K562 (cell line): ENCODE results near the gene BLTP3B. TPM values are rescaled to one million over a fixed set of nuclear protein-coding genes. Genes with fewer than 3 reads are reported as not detected.
A peak's percentile ranks its signal among the peaks of the same experiment; 100 is the strongest.

Experiments used
- BRCA1 ChIP-seq, 2 experiments: fragments of 450-650 bp in 1 of 2; sonication (generic) in 1 of 2; formaldehyde crosslinking in 1 of 2; IDR thresholded peaks; 2 replicates each; pipeline versions ENCODE4 v1.5.0 to v1.6.1; 2017 to 2020; ENCODE audit warnings: mild to moderate bottlenecking in 1 of 2, missing genetic modification reagents in 1 of 2
- CBFB ChIP-seq: sonication (generic); formaldehyde crosslinking; IDR thresholded peaks from 2 replicates; pipeline ENCODE4 v1.4.0; 2020; ENCODE audit warnings: mild to moderate bottlenecking, missing genetic modification reagents
- CREB1 ChIP-seq, 2 experiments: sonication (generic) in 1 of 2; formaldehyde crosslinking in 1 of 2; IDR thresholded peaks; 2 replicates each; pipeline versions ENCODE4 v1.6.1 to v1.8.0; 2012 to 2022; ENCODE audit warnings: inconsistent platforms in 1 of 2, mild to moderate bottlenecking in 1 of 2, missing genetic modification reagents in 1 of 2, moderate library complexity in 1 of 2
- KAT7 ChIP-seq: sonication (generic); formaldehyde crosslinking; IDR thresholded peaks from 2 replicates; pipeline ENCODE4 v1.8.0; 2022; ENCODE audit warnings: missing genetic modification reagents, mild to moderate bottlenecking, borderline replicate concordance
- MYC ChIP-seq, 2 experiments: fragments of 250-450 bp in 1 of 2; sonication (Bioruptor Pico) in 1 of 2; IDR thresholded peaks; 2 replicates each; pipeline versions ENCODE4 v1.5.1 to v1.6.1; 2012 to 2021; ENCODE audit warnings: low read depth in 2 of 2, borderline replicate concordance in 1 of 2, improper control_type of control experiment in 1 of 2, low read length in 1 of 2, mild to moderate bottlenecking in 1 of 2, moderate library complexity in 1 of 2
- SMARCC2 ChIP-seq: fragments of 450-650 bp; IDR thresholded peaks from 2 replicates; pipeline ENCODE4 v1.6.1; 2017; ENCODE audit warnings: antibody characterized with exemption, moderate library complexity, mild to moderate bottlenecking, low read depth
- ZNF507 ChIP-seq: conservative IDR thresholded peaks from 2 replicates; pipeline ENCODE4 v1.6.1; 2017; ENCODE audit warnings: missing genetic modification characterization, missing compliant biosample characterization
- ZNF639 ChIP-seq, 2 experiments: fragments of 200-800 bp in 1 of 2; sonication (Bioruptor generic) in 1 of 2; sonication (generic) in 1 of 2; formaldehyde crosslinking in 1 of 2; IDR thresholded peaks in 1 of 2; conservative IDR thresholded peaks in 1 of 2; 2 replicates each; pipeline versions ENCODE4 v1.5.0 to v1.6.1; 2016 to 2020; ENCODE audit warnings: missing compliant biosample characterization in 1 of 2, missing genetic modification characterization in 1 of 2, missing genetic modification reagents in 1 of 2
- polyA plus RNA-seq, 8 experiments: library from polyadenylated mRNA; depleted of rRNA in 4 of 8; stranded (reverse) in 5 of 8; unstranded in 3 of 8; fragments of >200 nt; fragmentation: Nextera tagmentation in 2 of 8; fragmentation: Illumina TruSeq in 1 of 8; extraction: Ambion mirVana in 2 of 8; extraction: Trizol in 1 of 8; gene quantifications; 2 replicates each; pipeline versions ENCODE4 v1.2.1 to v1.2.3, GENCODE V29; 2011 to 2014; ENCODE audit warnings: inconsistent platforms in 1 of 8, missing spikeins in 1 of 8
- total RNA-seq, 7 experiments: library from RNA; depleted of rRNA in 6 of 7; stranded (reverse); fragments of >200 nt in 6 of 7; fragmentation: Illumina TruSeq in 2 of 7; extraction: Trizol in 2 of 7; gene quantifications; 2 replicates each; pipeline versions ENCODE4 v1.2.1 to v1.2.3, GENCODE V29; 2011 to 2021; ENCODE audit warnings: low replicate concordance in 1 of 7
- TF ChIP-seq, protein P1 (sequence below): fragments of 250-450 bp; sonication (Bioruptor Pico); IDR thresholded peaks from 2 replicates; pipeline ENCODE4 v1.4.0; 2020
- TF ChIP-seq, protein P2 (sequence below): fragments of 250-450 bp; sonication (Bioruptor Pico); IDR thresholded peaks from 2 replicates; pipeline ENCODE4 v1.8.0; 2021; ENCODE audit warnings: moderate library complexity, mild to moderate bottlenecking, inconsistent platforms
- TF ChIP-seq, protein P3 (sequence below): sonication (generic); formaldehyde crosslinking; IDR thresholded peaks from 2 replicates; pipeline ENCODE4 v1.8.0; 2022; ENCODE audit warnings: missing genetic modification reagents, mild to moderate bottlenecking, moderate library complexity, borderline replicate concordance
- TF ChIP-seq, protein P4 (sequence below): sonication (generic); formaldehyde crosslinking; IDR thresholded peaks from 2 replicates; pipeline ENCODE4 v1.8.0; 2023; ENCODE audit warnings: mild to moderate bottlenecking, missing genetic modification reagents

Gene BLTP3B
- total and polyA plus RNA-seq, 9 of the 15 experiments (the other 6 are each of a cell fraction or from before 2014, with no cell fraction given), result 3.9 to 27.4 (median 19.7) TPM

- TF ChIP-seq, protein P1, sequence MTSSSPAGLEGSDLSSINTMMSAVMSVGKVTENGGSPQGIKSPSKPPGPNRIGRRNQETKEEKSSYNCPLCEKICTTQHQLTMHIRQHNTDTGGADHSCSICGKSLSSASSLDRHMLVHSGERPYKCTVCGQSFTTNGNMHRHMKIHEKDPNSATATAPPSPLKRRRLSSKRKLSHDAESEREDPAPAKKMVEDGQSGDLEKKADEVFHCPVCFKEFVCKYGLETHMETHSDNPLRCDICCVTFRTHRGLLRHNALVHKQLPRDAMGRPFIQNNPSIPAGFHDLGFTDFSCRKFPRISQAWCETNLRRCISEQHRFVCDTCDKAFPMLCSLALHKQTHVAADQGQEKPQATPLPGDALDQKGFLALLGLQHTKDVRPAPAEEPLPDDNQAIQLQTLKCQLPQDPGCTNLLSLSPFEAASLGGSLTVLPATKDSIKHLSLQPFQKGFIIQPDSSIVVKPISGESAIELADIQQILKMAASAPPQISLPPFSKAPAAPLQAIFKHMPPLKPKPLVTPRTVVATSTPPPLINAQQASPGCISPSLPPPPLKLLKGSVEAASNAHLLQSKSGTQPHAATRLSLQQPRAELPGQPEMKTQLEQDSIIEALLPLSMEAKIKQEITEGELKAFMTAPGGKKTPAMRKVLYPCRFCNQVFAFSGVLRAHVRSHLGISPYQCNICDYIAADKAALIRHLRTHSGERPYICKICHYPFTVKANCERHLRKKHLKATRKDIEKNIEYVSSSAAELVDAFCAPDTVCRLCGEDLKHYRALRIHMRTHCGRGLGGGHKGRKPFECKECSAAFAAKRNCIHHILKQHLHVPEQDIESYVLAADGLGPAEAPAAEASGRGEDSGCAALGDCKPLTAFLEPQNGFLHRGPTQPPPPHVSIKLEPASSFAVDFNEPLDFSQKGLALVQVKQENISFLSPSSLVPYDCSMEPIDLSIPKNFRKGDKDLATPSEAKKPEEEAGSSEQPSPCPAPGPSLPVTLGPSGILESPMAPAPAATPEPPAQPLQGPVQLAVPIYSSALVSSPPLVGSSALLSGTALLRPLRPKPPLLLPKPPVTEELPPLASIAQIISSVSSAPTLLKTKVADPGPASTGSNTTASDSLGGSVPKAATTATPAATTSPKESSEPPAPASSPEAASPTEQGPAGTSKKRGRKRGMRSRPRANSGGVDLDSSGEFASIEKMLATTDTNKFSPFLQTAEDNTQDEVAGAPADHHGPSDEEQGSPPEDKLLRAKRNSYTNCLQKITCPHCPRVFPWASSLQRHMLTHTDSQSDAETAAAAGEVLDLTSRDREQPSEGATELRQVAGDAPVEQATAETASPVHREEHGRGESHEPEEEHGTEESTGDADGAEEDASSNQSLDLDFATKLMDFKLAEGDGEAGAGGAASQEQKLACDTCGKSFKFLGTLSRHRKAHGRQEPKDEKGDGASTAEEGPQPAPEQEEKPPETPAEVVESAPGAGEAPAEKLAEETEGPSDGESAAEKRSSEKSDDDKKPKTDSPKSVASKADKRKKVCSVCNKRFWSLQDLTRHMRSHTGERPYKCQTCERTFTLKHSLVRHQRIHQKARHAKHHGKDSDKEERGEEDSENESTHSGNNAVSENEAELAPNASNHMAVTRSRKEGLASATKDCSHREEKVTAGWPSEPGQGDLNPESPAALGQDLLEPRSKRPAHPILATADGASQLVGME (CRISPR knock-in tag), result 0 out of 2 replicates have a peak, but pooled peaks have one; percentile 42
- TF ChIP-seq, protein P2, sequence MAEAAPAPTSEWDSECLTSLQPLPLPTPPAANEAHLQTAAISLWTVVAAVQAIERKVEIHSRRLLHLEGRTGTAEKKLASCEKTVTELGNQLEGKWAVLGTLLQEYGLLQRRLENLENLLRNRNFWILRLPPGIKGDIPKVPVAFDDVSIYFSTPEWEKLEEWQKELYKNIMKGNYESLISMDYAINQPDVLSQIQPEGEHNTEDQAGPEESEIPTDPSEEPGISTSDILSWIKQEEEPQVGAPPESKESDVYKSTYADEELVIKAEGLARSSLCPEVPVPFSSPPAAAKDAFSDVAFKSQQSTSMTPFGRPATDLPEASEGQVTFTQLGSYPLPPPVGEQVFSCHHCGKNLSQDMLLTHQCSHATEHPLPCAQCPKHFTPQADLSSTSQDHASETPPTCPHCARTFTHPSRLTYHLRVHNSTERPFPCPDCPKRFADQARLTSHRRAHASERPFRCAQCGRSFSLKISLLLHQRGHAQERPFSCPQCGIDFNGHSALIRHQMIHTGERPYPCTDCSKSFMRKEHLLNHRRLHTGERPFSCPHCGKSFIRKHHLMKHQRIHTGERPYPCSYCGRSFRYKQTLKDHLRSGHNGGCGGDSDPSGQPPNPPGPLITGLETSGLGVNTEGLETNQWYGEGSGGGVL (CRISPR knock-in tag), result no peak
- no peak for TF ChIP-seq BRCA1 (IDR thresholded peaks at IDR 0.05)
- 0 out of 2 replicates have a peak, but pooled peaks have one; percentile 19 for TF ChIP-seq BRCA1 (CRISPR knock-in tag; IDR thresholded peaks at IDR 0.05)
- TF ChIP-seq CBFB (CRISPR knock-in tag), result no peak
- TF ChIP-seq KAT7, result peak; percentile 93
- TF ChIP-seq ZNF507 (tag), result no peak
- TF ChIP-seq, protein P3, sequence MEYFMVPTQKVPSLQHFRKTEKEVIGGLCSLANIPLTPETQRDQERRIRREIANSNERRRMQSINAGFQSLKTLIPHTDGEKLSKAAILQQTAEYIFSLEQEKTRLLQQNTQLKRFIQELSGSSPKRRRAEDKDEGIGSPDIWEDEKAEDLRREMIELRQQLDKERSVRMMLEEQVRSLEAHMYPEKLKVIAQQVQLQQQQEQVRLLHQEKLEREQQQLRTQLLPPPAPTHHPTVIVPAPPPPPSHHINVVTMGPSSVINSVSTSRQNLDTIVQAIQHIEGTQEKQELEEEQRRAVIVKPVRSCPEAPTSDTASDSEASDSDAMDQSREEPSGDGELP (CRISPR knock-in tag), result peak; percentile 27; the same call in 1 of the 2 replicates
- TF ChIP-seq ZNF639 (CRISPR knock-in tag; conservative IDR thresholded peaks at IDR 0.05 in 1 of 2, IDR thresholded peaks at IDR 0.05 in 1 of 2), result no peak
- TF ChIP-seq SMARCC2, result no peak
- TF ChIP-seq MYC (IDR thresholded peaks at IDR 0.05; ENCODE audit: low read depth, low read length), result peak; percentile 40; the same call in 1 of the 2 replicates
- no peak for TF ChIP-seq MYC (CRISPR knock-in tag; IDR thresholded peaks at IDR 0.05; ENCODE audit: borderline replicate concordance, low read depth)
- TF ChIP-seq CREB1 (IDR thresholded peaks at IDR 0.05), result no peak
- TF ChIP-seq CREB1 (CRISPR knock-in tag; IDR thresholded peaks at IDR 0.05), result 0 out of 2 replicates have a peak, but pooled peaks have one; percentile 13
- TF ChIP-seq, protein P4, sequence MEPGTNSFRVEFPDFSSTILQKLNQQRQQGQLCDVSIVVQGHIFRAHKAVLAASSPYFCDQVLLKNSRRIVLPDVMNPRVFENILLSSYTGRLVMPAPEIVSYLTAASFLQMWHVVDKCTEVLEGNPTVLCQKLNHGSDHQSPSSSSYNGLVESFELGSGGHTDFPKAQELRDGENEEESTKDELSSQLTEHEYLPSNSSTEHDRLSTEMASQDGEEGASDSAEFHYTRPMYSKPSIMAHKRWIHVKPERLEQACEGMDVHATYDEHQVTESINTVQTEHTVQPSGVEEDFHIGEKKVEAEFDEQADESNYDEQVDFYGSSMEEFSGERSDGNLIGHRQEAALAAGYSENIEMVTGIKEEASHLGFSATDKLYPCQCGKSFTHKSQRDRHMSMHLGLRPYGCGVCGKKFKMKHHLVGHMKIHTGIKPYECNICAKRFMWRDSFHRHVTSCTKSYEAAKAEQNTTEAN (CRISPR knock-in tag), result no peak
Measured at GRCh38 chr12:100141998-100142850, 450 bp downstream of the BLTP3B start (continued).
